HG03139 (cell line): ENCODE measurements around the gene EXOC7.

Source experiments
- ATAC-seq: cut with Tn5 transposase; IDR thresholded peaks from one replicate; pipeline ENCODE4 v1.9.1; 2021; ENCODE audit not compliant: unreplicated experiment

EXOC7 gene

DNA sequence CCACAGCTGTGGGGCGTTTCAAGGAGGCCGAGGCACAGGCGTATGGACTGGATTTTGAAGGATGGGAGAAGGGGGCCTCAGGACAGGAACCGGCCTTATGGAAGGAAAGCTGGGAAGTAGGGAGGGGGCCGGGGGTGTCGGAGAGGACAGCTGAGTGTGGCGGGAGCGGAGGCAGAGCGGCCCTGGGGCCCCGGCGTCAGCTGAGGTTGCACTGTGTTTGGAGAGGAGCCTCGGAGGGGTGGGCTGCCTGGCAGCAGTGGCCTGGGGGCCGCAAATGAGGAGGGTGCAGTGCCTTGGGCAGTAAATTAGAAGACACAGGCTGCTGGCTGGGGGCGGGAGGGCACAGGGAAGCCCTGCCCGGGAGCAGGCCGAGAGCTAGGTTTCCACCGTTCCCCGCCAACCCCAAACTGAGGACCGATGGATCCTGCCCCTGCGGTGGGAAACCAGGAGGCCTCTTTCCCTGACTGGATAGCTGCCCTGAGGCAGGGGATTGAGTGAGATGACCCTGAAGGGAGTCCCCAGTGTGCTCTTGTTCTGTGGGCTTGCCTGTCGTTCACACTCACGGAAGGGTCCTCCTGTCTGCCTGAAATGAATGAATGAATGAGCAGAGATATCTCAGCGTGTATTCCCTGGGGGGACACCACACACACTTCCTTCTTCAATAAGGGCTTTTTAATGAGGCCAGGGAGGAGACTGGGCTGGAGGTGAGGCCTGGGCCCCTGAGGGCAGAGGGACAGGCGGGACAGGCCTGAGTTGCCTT is 19.0 kb upstream of the EXOC7 start:
- no peak for ATAC-seq

DNA sequence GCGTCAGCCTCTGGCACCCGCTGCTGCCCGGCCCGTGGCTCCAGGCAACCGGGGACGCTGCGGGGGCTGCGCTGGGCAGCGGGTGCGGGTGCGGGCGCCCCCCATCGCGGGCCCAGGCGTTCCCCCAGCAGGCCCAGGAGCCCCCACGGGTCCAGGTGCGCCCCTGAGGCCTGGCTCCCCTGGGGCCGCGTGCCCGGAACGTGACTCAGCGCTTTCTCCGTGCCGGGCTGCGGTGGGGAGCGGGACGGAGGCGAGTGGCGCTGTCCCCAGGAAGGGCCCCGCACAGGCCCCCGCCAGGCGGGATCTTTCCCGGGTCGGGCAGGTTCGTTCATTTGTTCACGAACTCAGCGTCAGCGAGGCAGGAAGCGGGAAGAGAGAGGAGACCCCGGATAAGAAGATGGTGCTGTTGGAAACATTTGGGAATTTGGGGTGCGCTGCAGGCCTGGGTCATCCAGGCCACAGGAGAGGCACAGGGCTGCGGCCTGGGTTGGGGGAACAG is 18.4 kb upstream of the EXOC7 start:
- no peak for ATAC-seq

DNA sequence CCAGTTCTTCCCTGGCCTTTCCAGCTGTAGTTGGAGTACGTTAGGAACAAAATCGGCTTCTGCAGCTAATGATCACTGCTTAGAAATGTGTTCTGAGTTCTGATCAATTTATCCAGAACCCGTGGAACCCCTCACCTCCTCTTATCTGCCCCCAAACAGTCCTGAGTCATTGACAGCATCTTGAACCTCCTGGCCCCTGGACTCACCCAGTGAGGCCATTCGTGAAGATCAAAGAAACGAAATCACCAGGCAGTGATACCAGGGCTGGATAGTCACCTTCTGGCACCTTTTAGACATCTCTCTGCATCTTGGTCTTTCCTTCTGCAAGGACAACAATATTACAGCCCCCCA is 17.0 kb upstream of the EXOC7 start:
- ATAC-seq: no peak

DNA sequence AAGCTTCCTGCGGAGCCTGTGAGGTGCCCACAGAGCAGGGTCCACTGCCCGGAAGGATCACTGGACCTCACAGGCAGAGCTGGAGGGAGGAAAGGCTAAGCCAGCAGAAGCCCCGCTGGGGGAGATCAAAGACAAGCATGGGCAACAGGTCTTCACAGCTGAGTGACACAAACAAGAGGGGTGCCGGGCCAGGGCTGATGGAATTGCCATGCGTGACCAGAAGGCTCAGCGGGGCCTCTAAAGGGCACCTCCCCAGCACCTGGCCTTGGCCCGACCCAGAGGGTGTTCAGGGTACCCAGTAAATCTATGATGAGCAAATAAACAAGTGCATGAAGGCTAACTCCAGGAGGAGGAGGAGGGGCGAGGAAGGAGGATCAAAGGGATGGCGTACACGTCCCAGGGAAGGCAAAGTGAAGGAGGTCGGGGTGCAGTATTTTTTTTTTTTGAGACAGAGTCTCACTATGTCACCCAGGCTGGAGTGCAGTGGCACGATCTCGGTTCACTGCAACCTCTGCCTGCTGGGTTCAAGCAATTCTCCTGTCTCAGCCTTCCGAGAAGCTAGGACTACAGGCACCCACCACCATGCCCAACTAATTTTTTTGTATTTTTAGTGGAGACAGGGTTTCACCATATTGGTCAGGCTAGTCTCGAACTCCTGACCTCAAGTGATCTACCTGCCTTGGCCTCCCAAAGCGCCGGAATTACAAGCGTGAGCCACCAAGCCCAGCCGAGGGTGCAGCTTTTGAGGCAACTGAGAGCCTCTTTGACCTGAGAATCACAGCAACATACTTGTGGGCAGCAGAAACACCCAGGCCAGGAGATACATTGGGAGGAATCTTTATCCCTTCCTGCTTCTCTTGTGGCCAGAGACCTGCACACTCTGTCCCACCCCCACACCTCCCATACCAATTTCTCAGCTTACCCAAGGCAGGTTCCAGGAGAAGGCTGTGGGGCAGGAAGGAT is 16.1 kb upstream of the EXOC7 start:
- no peak for ATAC-seq

DNA sequence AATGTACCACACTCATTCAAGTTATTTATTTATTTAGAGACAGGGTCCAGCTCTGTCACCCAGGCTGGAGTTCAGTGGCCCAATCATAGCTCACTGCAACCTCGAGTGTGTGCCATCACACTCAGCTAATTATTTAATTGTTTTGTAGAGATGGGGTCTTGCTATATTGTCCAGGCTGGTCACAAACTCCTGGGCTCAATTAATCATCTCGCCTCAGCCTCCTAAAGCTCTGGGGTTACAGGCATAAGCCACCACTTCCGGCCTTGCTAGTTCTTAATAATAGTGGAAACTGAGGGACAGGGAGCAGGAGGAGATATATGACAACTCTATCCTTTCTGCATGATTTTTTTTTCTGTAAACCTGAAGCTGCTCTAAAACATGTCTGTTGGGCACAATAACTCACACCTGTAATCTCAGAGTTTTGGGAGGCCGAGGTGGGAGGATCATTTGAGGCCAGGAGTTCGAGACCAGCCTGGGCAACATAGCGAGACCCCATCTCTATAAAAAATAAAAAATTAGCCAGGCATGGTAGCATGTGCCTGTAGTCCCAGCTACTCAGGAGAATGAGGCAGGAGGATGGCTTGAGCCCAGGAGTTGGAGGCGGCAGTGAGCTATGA is 11.7 kb upstream of the EXOC7 start:
- no peak for ATAC-seq

DNA sequence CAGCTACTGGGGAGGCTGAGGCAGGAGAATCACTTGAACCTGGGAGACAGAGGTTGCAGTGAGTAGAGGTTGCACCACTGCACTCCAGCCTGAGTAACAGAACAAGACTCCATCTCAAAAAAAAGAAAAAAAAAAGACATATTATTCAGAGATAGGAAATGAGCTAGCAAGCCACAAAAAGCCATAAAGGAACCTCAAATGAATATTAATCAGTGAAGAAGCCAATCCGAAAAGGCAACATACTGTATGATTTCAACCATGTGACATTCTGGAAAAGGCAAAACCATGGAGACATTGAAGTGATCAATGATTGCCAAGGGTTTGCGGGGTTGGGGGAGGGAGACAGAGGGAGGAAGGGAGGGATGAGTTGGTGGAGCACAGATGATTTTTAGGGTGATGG is 8.4 kb upstream of the EXOC7 start:
- ATAC-seq: no peak

DNA sequence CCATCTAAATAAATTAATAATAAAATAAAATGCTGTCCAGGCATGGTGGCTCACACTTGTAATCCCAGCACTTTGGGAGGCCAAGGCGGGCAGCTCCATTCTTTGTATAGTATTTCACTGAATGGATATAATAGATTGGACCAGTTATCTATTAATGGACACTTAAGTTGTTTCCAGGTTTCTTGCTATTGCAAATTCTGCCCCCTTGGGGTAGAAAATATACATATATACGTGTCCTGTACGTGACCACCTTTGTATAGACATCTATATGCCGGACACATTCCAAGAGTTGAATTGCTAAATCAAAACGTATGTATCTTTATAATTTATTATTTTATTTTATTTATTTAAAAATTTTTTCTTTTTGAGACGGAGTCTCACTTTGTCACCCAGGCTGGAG is 3.9 kb upstream of the EXOC7 start:
- ATAC-seq: no peak

DNA sequence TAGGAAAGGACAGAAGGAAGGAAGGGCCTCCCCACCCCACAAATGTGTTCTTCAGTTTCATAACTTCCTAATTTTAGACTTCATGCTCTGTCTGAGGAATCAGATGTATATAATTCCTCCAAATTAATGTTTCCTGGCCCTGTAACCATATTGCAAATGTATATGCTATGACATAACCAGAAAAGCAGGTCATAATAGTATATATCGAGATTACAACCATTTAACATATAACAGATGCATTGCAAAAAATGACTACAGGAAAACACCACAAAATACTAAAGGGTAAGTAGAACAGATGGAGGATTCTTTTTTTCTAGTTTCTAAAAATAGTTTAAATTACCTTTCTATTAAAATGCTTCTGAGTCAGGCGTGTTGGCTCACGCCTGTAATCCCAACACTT is 3.1 kb upstream of the EXOC7 start:
- no peak for ATAC-seq

DNA sequence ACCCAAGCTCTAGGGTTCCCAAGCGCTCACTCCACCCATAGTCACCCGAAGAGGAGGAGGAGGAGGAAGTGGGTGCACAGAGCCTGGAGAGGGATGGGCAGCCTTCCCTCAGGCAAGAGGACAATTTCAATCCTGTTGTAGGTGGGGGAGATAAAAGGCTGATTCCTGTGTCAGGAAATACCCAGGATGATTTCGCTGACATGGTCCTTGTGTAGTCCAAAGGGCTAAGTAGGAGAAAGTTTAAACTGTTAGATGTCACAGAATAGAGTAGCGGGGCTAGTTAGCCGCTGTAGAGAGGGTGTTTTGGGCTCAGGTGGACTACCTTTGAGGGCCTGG is 1.3 kb upstream of the EXOC7 start:
- no peak for ATAC-seq

DNA sequence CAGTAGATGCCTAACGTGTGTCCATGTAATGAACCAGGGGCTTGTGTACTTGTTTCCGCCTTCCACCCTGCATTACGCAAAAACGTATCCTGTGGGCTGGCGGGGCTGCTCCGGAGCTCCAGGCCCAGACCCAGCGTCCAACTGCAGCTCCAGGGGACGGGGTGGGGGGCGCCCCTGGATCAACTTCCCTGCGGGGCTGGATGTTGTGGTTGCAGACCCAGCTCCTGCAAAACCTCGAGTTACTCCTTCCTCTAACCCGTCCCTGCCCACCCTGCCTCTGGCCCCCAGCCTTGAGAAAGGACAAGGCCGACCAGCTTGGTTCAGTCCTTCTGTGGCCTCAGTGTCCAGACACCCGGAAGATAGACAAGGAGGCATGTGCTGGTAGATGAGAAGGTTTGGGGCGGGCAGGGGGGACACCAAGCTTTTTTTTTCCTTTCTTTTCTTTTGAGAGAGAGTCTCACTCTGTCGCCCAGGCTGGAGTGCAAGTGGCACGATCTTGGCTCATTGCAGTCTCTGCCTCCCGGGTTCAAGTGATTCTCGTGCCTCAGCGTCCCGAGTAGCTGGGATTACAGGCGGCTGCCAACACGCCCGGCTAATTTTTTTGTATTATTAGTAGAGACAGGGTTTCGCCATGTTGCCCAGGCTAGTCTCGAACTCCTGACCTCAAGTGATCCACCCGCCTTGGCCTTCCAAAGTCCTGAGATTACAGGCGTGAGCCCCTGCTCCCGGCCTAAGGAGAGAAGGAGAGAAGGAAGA is 731 bp upstream of the EXOC7 start:
- no peak for ATAC-seq

DNA sequence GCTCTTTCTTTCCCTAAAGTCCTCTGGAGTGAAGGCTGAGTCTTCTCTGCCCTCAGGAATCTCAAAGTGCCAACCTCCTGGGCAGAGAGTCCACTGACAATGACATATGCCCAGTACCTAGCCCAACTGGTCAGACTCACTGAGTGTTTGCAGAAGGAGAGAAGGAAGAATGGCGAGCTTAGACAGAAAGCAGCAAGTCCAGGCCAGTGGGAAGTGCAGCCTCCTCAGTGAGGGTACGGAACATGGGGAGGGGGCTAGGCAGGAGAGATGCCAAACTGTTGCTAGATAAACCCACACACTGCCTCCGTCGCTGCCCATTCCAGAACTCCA is 678 bp downstream of the EXOC7 start:
- no peak for ATAC-seq

DNA sequence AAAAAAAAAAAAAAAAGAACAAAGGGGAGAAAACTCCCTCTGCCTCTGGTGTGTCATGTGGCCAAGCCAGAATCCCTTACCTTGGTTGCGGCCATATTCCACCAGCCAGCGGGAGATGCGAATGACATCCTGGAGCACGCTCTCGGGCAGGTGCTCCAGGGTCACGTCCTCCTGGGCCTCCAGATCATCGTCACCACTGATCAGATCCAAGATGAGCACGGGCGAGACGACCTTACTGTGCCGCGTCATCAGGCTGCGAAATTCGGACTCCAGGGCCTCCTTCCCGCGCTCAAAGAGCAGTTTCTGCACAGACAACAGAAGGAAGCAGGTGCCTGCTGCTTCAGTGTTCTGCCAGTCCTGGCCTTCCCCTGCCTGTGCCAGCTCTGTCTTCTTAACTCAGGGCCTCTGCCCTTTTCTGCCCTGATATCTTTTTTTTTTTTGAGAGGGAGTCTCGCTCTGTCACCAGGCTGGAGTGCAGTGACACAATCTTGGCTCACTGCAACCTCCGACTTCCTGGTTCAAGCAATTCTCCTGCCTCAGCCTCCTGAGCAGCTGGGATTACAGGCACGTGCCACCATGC is 5.8 kb downstream of the EXOC7 start:
- no peak for ATAC-seq

DNA sequence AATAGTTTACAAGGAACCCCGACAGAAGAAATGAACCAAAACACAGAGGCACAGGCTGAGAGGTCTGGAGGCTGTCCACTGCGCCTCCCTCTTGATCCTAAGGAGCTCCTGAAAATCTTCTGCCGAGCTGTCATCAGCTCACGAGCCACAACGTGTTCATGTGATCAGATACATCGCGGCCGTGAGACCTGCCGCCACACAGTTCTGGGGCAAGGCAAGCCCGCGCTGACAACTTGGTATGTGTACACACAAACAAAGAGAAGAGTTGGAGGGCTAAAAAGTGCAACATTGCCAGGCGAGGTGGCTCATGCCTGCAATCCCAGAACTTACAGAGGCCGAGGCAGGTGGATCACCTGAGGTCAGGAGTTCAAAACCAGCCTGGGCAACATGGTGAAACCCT is 7.6 kb downstream of the EXOC7 start:
- ATAC-seq: no peak

DNA sequence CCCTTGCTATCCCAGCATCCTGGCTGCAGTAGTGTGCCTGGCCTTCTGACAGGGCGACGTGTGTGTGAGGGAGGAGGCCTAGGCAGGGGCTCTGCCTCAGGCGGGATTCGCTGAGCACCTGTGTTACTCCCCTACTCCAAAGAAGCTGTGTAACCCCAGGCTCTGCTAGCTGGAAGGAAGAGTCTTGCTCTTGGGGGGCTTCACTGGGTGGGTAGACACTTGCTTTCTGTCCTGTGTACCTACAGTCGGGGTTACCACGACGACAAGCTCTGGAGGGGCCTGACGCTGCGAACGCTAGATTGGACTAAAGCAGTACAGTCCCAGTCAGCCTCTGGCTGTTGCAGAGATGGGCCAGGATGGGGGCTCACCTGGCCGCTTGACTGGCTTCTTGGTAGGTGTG is 9.5 kb downstream of the EXOC7 start:
- no peak for ATAC-seq

DNA sequence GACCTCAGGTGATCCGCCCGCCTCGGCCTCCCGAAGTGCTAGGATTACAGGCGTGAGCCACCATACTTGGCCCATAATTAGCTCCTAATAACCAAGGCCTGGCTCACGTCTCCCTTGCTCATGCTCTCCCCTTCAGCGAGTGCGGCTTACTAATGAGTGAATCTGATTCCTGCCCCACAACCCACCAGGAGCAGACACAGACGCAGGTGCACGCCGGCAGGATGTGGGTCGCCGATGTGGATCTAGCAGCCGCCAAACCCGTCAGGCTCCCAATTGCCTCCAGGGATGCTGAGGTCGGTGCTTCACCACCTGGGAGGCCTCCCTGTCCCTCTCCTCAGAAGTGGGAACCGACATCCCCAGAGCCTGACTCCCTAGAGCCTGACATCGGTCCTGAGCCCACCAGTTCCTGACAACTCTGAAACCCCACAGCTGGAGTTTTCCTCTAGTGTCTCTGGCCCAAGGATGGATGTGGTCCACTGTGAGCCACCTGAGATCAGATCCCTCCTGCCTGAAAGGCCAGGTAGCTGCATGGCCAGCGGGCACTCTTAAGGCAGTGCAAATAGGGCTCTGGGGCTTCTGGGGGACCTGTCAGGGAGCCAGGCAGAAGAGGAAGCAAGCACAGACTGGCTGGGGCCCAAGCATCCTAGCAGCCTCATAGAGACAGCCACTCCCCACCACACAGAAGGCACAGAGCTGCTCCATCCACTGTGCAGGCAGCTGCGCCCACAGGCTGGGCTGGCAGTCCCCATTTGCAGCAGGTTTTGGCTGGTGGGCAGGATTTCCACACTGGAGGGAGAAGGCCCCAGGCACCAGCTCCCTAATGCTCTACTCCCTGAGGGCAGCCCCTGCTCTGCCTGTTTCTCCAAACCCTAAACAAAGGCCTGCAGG is 10.8 kb downstream of the EXOC7 start:
- ATAC-seq: no peak

DNA sequence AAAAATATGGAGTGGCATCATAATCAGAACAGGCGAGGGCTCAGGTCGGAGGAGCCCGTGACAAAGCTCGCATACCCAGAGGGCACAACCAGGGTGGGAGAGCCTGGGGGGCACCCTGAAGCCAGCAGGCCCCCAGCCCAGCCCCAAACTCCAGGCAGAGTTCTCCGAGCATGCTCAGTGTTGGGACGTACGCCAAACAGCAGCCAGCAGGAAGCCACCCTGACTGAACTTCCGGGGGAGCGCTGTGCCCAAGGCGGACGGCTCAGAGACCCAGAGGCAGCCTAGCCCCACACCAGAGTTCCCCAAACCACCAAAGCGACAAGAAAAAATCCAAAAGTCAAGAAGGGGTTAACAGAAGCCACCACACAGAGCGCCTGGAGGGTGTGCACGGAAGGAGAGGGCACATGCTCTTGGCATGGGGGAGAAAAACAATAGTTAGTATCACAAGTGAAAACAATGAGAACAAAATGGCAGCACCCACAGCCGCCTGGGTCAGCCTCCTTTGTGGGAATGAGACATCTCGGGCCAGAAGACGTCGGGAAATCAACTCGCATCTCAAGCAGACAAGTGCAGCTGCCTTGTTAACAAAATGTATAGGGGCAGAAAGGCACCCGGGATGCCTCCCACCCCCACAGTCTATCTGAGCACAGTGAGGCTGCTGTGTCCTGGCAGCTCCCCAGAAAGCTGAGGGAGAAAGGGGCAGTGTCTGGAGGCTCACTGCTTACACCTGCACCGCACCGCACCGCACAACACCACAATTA is 11.9 kb downstream of the EXOC7 start:
- ATAC-seq: no peak

DNA sequence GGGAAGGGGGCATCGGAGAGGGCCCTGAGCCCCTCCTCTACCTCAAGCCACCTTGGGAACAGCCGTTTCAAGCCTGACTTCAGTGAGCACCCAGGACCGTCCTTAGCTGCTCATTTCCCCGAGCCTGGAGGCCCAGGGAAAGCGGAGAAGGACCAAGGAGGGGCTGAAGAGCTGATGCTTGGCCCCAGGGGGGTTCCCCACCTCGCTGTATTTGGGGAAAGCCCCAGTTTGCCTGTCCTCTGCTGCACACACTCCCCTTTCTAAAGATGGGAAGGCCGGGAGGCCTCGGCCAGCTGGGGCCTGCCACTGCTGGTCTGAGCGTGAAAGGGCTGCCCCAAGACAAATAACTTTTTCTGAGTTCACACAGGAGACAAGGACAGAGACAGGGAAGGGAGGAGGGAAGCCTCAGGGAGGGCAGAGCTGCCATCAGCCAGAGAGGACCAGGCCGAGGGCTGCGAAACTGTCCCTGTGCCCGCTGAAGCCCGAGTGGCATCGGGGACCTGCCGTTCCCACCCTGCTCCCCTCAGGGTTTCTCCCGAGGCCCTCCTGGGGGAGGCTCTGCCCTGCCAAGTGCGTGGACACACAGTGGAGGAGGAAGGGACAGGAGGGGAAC is 13.0 kb downstream of the EXOC7 start:
- ATAC-seq: no peak

DNA sequence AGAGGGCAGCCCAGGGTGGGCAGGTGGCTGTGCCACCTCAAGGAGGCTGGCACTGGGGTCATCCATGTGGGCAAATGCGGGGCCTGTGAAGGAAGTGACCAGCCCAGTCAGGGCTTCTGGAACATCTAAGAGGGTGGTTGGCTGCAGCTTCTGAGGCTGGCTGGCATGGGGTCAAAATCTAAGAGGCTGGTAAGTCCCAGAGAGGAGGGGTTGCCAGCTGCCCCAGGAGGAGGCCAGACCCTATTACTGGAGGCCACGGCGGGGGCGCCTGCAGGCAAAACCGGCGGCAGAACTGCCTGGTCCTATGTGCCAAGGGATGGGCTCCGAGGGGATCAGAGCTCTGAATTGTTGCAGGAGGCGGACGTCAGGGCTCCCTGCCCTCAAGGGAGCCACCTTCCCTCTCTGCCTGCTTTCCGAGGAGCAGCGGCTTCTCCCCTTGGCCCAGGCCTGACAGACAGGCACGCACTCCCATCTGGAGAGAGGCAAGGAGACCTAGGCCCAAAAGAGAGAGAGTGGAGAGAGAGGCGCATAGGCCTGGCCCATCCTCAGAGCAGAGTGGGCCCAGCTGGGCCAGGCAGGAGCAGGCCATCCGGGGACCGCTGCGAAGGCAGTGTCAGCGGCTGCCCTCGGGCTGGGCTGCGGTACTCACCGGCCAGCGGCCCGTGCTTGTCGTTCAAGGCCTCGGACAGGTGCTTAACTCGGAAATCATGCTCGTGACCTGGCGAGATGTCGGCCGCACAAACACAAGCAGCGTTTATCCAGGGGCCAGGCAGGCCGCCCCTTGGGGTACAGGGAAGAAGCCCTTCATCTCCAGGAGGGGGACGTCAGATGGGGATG is 13.7 kb downstream of the EXOC7 start:
- ATAC-seq: no peak
